ENCODE results near the gene GFRA1. TPM values are rescaled to one million over a fixed set of nuclear protein-coding genes. Genes with fewer than 3 reads are reported as not detected.

The GFRA1 gene
- total and polyA plus RNA-seq, 2 of the 8 experiments (the other 6 are each of a cell fraction or from before 2014, with no cell fraction given): 1.1 to 2.0 TPM

- TF ChIP-seq, protein P1, sequence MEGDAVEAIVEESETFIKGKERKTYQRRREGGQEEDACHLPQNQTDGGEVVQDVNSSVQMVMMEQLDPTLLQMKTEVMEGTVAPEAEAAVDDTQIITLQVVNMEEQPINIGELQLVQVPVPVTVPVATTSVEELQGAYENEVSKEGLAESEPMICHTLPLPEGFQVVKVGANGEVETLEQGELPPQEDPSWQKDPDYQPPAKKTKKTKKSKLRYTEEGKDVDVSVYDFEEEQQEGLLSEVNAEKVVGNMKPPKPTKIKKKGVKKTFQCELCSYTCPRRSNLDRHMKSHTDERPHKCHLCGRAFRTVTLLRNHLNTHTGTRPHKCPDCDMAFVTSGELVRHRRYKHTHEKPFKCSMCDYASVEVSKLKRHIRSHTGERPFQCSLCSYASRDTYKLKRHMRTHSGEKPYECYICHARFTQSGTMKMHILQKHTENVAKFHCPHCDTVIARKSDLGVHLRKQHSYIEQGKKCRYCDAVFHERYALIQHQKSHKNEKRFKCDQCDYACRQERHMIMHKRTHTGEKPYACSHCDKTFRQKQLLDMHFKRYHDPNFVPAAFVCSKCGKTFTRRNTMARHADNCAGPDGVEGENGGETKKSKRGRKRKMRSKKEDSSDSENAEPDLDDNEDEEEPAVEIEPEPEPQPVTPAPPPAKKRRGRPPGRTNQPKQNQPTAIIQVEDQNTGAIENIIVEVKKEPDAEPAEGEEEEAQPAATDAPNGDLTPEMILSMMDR (IDR thresholded peaks at IDR 0.05; ENCODE audit: control extremely low read depth in 1 of 3, insufficient read depth in 1 of 3, low read depth in 1 of 3, low read length in 3 of 3): no peak
- TF ChIP-seq RAD21 (IDR thresholded peaks at IDR 0.05 in 1 of 2, conservative IDR thresholded peaks at IDR 0.05 in 1 of 2; ENCODE audit: low read depth in 2 of 2, low read length in 2 of 2) (no peak), KDM1A (IDR thresholded peaks at IDR 0.05; ENCODE audit: borderline replicate concordance, low read length) (no peak), BRCA1 (IDR thresholded peaks at IDR 0.05; ENCODE audit: low read depth, low read length) (no peak), ZNF274 (IDR thresholded peaks at IDR 0.05; ENCODE audit: borderline replicate concordance, extremely low read depth, low read length) (no peak)
These were observed 63.9 kb downstream of the GFRA1 start (continued) for GRCh38 chr10:116208956-116209567.
